ENCODE results near the gene PAX2.
"Not testable (repeated sequence)": the region's sequence is repeated elsewhere in the genome, so short reads cannot be mapped to it uniquely, and the experiment has no call there.

The PAX2 gene

DNA sequence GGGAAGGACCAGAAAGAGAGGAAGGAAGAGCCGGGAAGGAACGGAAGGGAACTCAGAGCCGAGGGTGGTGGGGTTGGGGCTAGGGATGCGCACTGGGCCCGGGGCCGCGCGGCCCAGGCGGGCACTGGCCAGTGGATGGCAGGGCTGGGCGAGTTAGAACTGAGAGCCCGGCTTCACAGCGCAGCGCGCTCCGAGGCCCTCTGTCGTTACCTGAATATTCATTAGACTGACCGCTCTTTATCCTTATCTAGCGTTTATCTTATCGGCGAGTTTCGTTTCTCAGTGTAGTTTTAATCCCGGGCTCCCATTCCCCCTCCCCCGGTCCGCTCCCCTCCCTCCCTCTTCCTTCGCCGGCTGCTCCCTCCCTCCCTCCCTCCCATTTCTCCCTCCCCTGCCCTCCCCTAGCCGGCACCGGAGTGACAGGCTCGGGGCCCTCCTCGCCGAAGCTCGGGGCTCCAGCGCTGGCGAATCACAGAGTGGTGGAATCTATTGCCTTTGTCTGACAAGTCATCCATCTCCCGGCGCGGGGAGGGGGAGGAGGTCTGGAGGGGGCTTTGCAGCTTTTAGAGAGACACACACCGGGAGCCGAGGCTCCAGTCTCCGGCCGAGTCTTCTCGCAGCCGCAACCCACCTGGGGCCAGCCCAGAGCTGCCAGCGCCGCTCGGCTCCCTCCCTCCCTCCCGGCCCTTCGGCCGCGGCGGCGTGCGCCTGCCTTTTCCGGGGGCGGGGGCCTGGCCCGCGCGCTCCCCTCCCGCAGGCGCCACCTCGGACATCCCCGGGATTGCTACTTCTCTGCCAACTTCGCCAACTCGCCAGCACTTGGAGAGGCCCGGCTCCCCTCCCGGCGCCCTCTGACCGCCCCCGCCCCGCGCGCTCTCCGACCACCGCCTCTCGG, at the start of gene PAX2:
PAX2 (plus strand) TSS at position 596 of the 895 bp plus-strand sequence. CDS start 679 bp downstream, outside the sequence.
- no peak for DNase-seq

- no peak for DNase-seq
Observed at GRCh38 chr10:100696477-100696901, 48.9 kb upstream of the PAX2 start.

- DNase-seq, result no peak
Observed at GRCh38 chr10:100697070-100697469, 48.3 kb upstream of the PAX2 start.

GRCh38 chr10:100697631-100698030, 47.8 kb upstream of the PAX2 start:
- DNase-seq, result no peak

- not testable (repeated sequence) for DNase-seq
Observed at GRCh38 chr10:100701704-100702103, 43.7 kb upstream of the PAX2 start.

DNA sequence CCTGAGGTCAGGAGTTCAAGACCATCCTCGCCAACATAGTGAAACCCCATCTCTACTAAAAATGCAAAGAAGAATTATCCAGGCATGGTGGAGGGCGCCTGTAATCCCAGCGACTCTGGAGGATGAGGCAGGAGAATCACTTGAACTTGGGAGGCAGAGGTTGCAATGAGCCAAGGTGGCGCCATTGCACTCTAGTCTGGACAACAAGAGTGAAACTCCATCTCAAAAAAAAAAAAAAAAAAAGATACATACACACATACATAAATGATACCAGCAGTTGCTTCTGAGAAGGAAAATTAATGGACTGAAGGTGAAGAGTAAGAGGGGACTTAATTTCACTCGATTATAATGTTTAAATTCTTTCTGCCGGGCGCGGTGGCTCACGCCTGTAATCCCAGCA, 40.2 kb upstream of the PAX2 start:
- DNase-seq, result no peak

DNA sequence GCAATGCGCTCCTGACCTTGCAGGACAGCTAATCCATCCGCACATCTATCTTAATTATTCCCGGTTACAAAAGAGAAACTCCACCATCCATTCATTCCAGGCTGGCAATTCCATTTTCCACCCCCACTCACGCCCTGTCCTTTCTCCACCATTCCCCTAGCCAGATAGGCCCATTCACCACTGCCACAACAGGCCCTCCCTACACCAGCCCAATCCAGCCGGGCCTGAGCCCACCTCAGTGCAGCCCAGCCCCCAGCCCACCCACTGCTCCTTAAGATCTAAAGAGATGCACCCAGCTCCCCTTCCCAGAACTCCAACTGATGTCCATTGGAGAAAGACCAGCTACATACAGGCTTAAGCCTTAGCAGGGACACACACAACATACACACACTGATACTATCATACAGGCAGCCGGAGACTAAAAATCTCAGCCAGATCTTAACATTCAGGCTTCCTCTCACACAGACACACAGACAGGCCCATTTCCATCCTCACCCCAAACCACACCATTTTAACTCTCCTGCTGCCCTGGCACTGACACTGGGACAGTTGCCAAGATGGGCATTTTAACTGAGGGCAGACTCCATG, 38.0 kb upstream of the PAX2 start:
- DNase-seq, result no peak

DNA sequence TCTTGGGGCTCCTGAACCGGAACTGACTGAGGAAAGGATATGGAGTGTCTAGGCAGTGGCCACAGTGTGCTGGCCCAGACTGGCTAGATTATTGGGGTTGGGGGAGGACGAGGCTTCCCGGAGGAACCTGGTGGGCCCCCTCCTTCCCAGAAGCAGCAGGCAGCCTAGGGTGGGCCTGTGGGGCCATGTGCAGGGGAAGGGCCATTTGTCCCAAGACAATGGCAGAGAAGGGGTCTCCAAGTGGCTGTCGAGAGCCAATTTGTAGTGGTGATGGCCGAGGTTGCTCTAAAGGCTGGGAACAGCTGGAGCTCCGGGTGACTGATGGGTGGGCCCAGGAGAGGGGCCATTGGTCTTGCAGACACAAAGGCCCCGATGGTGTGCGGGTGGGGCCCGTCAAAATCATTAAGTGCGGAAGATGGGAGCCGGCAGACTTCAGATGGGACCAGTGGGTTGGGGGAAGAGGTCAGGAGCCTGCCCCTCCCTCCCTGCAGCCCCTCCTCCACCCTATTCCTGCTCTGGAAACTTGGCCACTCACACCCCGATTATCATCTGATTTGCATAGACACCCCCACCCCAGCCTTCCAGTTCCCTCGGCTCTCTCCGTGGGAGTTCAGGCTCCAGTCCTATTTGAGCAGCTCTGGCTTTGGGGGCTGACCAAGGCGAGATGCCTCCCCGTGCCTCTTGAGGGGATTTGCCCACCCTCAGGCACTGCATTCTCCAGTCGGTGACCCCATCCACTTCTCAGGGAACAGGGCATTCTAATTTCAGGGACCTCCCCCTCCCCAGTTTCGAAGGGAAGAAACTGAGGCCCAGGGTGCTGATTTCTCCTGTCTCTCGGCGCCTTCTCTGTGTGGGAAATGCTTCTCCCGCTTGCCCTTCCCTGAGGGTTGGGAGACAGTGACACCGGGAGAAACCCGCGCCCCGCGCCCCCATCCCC, 36.0 kb upstream of the PAX2 start:
- no peak for DNase-seq

GRCh38 chr10:100710151-100710871, 35.1 kb upstream of the PAX2 start:
- DNase-seq, result no peak

GRCh38 chr10:100713049-100713858, 32.1 kb upstream of the PAX2 start:
- no peak for DNase-seq

- no peak for DNase-seq
Observed at GRCh38 chr10:100713859-100714565, 31.4 kb upstream of the PAX2 start.

GRCh38 chr10:100714566-100714950, 30.8 kb upstream of the PAX2 start:
- DNase-seq, result no peak

- no peak for DNase-seq
Observed at GRCh38 chr10:100715101-100715444, 30.3 kb upstream of the PAX2 start.

DNA sequence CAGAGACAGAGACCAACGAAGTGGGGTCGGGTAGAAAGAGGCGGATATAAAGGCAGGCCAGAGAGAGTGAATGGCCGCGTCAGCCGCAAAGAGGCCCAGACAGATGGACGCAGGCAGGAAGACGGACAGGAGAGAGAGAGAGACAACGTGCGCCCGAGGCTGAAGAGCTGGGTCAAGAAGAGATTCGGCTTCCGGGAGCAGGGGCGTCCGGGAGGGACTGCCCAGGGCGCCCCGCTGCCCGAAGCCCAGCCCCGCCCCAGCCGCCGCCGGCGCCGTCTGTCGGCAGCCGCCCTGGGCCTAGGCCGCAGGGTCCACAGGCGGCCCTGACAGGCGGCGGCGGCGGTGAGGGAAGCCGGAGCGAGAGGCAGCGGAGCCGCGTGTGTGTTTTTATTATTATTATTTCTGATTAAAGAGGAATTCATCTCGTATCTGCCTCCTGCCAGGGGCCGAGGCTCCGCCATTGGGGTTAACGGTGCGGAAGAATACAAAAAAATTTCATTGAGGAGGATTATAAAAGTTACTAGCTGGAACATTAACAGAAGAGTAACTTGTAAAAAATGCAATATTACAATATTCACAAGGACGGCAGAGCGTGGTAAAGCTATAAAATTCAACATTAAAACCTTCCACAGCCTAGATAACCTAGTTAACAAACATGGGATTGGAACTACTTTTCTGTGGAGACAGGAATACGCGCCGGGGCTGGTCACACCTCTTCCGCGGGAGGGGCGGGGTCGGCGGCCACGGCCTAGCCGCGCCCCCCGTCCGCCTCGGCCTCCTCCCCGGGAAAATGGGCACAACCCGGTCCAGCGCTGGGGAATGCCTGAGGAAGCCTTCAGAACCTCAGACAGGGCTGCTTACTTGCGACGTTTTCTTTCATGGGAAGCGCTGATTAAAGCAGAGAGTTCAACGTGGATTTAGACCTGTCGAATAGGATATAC, 29.7 kb upstream of the PAX2 start:
- DNase-seq, result no peak

GRCh38 chr10:100717166-100717565, 28.2 kb upstream of the PAX2 start:
- DNase-seq, result no peak

DNA sequence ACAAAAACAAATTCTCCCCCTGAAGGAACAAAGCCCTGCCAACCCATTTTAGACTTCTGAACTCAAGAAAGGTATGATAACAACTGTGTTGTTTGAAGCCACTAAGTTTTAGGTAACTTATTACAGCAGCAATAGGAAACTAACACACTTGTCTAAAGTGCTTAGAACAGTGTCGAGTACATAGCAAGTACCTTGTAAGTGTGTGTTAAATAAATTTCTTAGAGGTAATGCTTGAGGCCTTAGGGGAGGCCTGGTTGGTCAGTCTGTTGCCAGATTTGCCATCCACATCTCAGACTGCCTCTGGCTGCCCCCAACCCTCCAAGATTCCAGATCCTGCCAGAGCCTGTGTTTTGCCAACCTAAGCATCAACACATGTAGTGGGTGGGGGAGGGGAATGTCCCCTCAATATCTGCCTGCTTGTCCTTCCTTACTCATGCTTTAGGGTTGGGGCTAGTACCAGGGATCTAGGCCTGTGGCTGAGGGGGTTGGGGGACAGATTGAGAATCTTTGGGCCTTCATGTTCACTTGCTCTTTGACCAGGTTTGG, 27.1 kb upstream of the PAX2 start:
- no peak for DNase-seq

DNA sequence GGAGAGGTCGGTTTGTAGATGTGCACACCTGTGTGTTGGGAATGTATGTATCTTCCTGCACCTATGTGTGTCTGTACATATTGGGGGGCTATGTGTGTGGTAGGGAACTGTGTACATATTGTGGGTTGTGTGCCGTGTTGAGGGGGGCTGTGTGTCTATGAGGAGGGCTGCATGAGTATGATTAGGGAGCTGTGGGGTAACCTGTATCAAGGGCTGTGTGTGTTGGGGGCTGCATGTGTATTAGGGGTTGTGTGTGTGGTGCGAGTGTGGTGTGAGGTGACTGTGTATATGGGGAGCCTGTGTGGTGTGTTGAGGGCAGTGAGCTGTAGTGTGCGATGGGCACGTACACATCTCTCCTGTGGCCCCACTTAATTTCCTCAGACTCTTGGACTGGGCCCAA, 22.2 kb upstream of the PAX2 start:
- DNase-seq, result no peak

- DNase-seq, result no peak
Observed at GRCh38 chr10:100723770-100724530, 21.4 kb upstream of the PAX2 start.

GRCh38 chr10:100724531-100725027, 20.8 kb upstream of the PAX2 start:
- DNase-seq, result no peak

All from NCI-H510A treated with DMSO at 0.1 percent for 48 hours (cell line).